ENCODE results near the gene RND3. TPM values are rescaled to one million over a fixed set of nuclear protein-coding genes. Genes with fewer than 3 reads are reported as not detected.

RND3 gene
- polyA plus RNA-seq, 1 experiment, result 627 TPM

- Histone ChIP-seq H3K27ac (ENCODE audit: low read depth, low read length) (no peak overlapping the region), H3K27me3 (ENCODE audit: control insufficient read depth, insufficient read depth, low read length) (no peaks in the 10 kb centered on the region), H3K9me3 (ENCODE audit: control insufficient read depth, insufficient read depth, low read length) (no peaks in the 10 kb centered on the region), H3K4me3 (ENCODE audit: low read depth, low read length) (no peak overlapping the region)
- ChIA-PET POLR2A (no interaction called here), CTCF (no interaction called here)
- no peak for DNase-seq (ENCODE audit: low read depth, low spot score)
- no peak for TF ChIP-seq CTCF (IDR thresholded peaks at IDR 0.05; ENCODE audit: low read depth, low read length)
These were observed 46.2 kb downstream of the RND3 start for GRCh38 chr2:150441226-150441625.

GRCh38 chr2:150438654-150439053 lies 48.8 kb downstream of the RND3 start:
- no peak overlapping the region for H3K27ac ChIP-seq (ENCODE audit: low read depth, low read length)
- peaks cover 5% of the 10 kb centered on the region; the same call in 1 of the 2 replicates for H3K9me3 ChIP-seq (ENCODE audit: control insufficient read depth, insufficient read depth, low read length)
- H3K27me3 ChIP-seq (ENCODE audit: control insufficient read depth, insufficient read depth, low read length), result no peaks in the 10 kb centered on the region
- CTCF ChIA-PET, result no interaction called here
- POLR2A ChIA-PET, result no interaction called here
- H3K4me3 ChIP-seq (ENCODE audit: low read depth, low read length), result no peak overlapping the region
- no peak for DNase-seq (ENCODE audit: low read depth, low spot score)
- no peak for TF ChIP-seq CTCF (IDR thresholded peaks at IDR 0.05; ENCODE audit: low read depth, low read length)

- H3K27ac ChIP-seq (ENCODE audit: low read depth, low read length), result no peak overlapping the region
- no peak overlapping the region for H3K4me3 ChIP-seq (ENCODE audit: low read depth, low read length)
- no peaks in the 10 kb centered on the region for H3K27me3 ChIP-seq (ENCODE audit: control insufficient read depth, insufficient read depth, low read length)
- ChIA-PET POLR2A (no interaction called here), CTCF (interaction anchor here (0.8 kb wide), 1 partner anchor 9 kb away, joined by 3 read pairs; no protein-coding TSS in a partner anchor)
- TF ChIP-seq CTCF (IDR thresholded peaks at IDR 0.05; ENCODE audit: low read depth, low read length), result no peak
- H3K9me3 ChIP-seq (ENCODE audit: control insufficient read depth, insufficient read depth, low read length), result peaks cover 5% of the 10 kb centered on the region; the same call in 1 of the 2 replicates
- DNase-seq (ENCODE audit: low read depth, low spot score), result no peak
These were observed 49.4 kb downstream of the RND3 start for GRCh38 chr2:150438041-150438440.

GRCh38 chr2:150432312-150432625 lies 55.2 kb downstream of the RND3 start:
- CTCF ChIA-PET, result no interaction called here
- DNase-seq (ENCODE audit: low read depth, low spot score), result no peak
- Histone ChIP-seq H3K9me3 (ENCODE audit: control insufficient read depth, insufficient read depth, low read length) (peaks cover 5% of the 10 kb centered on the region; the same call in 1 of the 2 replicates), H3K27ac (ENCODE audit: low read depth, low read length) (no peak overlapping the region), H3K27me3 (ENCODE audit: control insufficient read depth, insufficient read depth, low read length) (no peaks in the 10 kb centered on the region), H3K4me3 (ENCODE audit: low read depth, low read length) (no peak overlapping the region)
- POLR2A ChIA-PET, result no interaction called here
- no peak for TF ChIP-seq CTCF (IDR thresholded peaks at IDR 0.05; ENCODE audit: low read depth, low read length)

- POLR2A ChIA-PET, result no interaction called here
- H3K27me3 ChIP-seq (ENCODE audit: control insufficient read depth, insufficient read depth, low read length), result no peaks in the 10 kb centered on the region
- TF ChIP-seq CTCF (IDR thresholded peaks at IDR 0.05; ENCODE audit: low read depth, low read length), result no peak
- DNase-seq (ENCODE audit: low read depth, low spot score), result no peak
- CTCF ChIA-PET, result interaction anchor here (0.6 kb wide), 1 partner anchor 423 kb away, joined by 8 read pairs; no protein-coding TSS in a partner anchor
- peaks cover 5% of the 10 kb centered on the region; the same call in 1 of the 2 replicates for H3K9me3 ChIP-seq (ENCODE audit: control insufficient read depth, insufficient read depth, low read length)
- no peak overlapping the region for H3K4me3 ChIP-seq (ENCODE audit: low read depth, low read length)
- H3K27ac ChIP-seq (ENCODE audit: low read depth, low read length), result no peak overlapping the region
These were observed 55.7 kb downstream of the RND3 start for GRCh38 chr2:150431561-150432311.
